Activated naive CD4-positive, alpha-beta T cell (primary cell): Measurements from ENCODE around the gene SRGAP1.

Source experiments
- DNase-seq, 4 experiments: peaks; one replicate each; lab custom pipeline; 2025; lab: John Stamatoyannopoulos, UW

SRGAP1 gene

DNA sequence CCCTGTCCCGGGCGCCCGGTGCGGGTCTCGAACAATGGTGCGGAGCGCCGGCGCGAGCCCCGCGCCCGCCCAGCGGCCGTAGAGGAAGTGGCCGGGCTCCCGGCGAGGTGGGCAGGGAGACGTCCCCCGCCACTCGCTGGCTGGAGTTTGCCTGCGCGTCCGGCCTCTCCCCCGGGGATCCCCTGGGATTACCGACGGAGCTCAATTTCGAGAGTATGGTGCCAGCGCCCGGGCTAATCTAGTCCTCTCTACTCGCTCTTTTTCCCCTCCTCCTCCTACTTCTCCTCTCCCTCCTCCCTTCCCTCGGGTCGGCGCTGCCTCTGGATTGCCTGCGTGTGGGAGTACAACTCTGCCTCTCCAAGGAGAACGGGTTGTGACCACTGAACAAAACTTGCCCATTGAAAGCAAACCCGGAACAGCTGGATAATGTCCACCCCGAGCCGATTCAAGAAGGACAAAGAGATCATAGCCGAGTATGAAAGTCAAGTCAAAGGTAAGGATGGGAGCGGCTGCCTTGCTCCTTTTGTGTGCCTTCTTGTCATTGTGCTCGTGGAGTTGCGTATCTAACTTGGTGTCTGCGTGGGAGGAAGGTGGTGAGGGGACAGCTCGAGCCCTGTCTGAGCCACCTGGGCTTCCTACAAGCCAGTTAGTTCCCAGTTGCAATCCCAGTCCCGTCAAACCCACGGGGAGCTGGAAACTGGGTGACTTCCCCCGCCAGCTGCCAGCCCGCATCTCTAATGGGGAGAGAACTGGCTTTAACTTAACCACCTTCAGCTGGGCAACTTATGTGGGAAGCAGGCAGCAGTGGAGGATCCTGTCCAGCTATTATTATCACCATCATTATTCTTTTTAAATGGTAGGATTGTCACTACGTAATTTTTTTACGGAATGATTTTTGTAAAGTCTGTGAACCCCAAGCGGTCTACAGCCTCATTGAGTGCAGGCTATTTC is at the start of gene SRGAP1:
Gene SRGAP1, plus strand, starts transcription at position 310 of the 951 bp plus-strand sequence. Its CDS starts 117 bp downstream, at position 427.
- DNase-seq = no peak

DNA sequence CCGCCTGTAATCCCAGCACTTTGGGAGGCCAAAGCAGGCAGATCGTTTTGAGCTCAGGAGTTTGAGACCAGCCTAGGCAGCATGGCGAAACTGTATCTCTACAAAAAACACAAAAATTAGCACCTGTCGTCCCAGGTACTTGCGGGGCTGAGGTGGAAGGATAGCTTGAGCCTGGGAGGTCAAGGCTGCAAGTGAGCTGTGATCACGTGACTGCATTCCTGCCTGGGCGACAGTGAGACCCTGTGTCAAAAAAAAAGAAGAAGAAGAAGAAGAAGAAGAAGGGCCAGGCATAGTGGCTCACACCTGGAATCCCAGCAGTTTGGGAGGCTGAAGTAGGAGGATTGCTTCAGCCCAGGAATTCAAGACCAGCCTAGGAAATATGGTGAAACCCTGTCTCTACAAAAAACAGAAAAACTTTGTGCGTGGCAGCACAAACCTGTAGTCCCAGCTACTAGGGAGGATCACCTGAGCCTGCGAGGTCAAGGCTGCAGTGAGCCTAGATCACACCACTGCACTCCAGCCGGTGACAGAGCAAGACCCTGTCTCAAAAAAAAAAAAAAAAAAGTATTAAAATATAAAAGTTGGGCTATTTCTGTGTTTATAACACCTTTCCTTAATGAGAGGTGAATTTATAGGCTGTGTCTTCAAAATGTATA is 49.3 kb upstream of the SRGAP1 start:
- DNase-seq = no peak

DNA sequence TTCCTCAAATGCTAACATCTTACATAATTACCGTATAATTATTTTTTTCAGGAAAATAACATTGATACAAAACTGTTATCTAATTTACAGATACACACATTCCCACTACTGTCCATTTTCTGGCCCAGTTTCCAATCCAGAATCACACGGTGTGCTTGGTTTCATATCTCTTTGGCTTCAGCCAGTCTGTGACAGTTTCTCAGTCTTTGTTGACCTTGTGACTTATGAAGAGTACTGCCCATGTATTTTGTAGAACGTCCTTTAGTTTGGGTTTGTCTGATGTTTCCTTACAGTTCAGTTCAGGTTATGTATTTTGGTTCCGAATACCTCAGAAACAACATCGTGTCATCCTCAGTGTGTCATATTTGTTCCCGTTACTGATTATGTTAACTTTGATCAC is 48.6 kb upstream of the SRGAP1 start:
- DNase-seq = no peak

DNA sequence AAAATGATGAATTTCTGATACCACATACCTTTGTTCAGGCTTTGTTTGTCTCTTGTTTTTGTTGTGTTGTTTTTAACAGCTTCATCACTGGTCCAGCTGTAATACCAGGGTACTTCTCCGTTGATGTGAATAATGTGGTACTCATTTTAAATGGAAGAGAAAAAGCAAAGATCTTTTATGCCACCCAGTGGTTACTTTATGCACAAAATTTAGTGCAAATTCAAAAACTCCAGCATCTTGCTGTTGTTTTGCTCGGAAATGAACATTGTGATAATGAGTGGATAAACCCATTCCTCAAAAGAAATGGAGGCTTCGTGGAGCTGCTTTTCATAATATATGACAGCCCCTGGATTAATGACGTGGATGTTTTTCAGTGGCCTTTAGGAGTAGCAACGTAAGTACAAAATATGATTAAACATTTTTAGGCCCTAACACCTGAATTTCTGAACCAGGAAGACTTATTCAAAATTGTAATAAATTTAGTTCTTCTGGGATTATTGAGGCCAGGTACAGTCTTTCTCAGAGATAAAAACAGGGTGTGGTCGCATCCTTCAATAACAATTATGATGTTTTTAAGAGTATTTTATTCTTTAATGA is 42.4 kb upstream of the SRGAP1 start:
- DNase-seq = no peak

DNA sequence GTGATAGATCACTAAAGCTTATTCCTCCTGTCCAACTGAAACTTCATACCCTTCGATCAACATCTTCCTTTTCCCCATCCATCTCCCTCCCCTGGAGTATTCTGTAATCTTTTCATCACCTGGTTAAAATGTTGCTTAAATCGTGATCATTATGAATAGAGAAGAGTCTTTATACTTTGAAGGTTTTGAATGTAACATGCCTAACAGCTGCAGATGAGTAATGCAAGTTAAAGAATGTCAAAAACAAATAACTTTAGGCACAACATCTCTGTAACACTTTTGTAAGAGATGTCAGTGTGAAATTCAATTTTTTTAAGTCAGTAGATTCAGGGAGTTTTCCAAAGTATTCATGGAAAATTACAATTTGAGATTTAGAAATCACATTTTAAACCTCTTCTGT is 39.8 kb upstream of the SRGAP1 start:
- DNase-seq = no peak

DNA sequence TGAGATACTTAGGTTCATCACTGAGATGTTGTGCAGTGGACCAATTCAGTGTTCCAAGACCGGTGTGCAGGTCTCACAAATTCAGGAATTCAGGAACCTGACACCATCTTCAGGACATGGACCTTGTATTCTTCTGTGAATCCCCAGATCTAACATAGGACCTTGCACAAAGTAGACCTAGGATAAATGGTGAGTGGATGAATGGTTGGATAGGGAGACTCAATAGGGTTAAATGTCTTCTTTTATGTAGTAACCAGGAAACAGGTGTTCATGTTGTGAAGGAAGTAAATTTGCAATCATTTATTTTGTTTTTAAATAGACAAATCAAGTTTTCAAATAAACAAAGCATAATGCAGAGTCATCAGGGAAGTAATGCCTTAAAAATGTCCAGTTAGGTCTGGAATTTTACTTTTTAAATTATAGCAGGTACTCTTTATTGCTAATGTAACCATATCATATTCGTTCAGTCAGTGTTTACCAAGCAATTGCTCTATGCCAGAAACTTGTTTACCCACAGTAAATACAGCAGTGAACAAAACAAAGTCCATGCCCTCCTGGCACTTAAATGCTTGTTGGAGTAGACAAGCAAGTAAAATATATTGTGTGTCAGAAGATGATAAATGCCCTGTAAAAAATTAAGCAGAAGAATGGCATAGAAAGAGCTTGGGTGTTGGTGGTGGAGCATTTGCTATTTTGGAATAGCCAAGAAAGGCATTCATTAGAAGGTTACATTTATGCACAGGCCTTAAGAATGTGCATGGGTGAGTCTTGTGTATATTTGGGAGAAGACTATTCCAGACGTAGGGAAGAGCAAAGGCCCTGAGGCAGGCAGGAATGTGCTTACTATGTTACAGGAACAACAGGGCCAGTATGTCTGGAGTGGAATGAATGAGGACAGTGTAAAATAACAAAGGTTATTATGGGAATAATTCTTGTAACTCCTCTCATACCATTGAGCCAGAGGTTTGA is 38.5 kb upstream of the SRGAP1 start:
- no peak for DNase-seq

DNA sequence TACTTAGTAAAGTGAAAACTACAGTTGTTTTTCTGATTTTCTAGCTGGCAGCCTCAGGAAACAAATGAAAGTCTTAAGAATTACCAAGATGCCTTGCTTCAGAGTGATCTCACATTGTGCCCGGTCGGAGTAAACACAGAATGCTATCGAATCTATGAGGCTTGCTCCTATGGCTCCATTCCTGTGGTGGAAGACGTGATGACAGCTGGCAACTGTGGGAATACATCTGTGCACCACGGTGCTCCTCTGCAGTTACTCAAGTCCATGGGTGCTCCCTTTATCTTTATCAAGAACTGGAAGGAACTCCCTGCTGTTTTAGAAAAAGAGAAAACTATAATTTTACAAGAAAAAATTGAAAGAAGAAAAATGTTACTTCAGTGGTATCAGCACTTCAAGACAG is 35.9 kb upstream of the SRGAP1 start:
- no peak for DNase-seq

DNA sequence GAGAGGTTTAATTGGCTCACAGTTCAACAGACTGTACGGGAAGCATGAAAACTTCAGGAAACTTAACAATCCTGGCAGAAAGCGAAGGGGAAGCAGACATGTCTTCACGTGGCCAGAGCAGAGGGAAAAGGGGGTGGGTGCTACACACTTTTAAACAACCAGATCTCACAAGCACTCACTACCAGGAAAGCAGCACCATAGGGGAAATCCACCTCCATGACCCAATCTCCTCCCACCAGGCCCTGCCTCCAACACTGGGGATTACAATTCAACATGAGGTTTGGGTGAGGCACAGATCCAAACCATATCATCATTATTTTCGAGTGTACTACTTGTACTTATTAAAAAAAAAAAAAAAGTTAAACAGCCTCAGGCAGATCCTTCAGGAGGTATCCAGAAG is 34.9 kb upstream of the SRGAP1 start:
- no peak for DNase-seq

DNA sequence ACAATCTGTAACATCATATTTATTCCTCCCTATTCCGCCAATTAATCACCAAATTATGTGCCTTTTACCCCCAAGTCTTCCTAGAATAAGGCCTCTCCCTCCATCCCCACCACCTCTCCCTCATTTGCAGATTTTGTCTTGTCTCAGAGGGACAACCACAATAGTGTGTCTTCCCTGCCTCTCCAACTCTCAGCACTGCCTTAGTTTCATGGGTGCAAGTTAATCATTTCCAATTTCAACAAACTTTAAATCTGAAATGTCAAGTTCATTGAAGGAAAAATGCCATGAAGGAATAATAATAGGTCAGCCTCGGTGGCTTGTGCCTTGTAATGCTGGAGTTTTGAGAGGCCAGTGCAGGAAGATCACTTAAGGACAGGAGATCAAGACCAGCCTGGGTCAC is 33.2 kb upstream of the SRGAP1 start:
- no peak for DNase-seq

DNA sequence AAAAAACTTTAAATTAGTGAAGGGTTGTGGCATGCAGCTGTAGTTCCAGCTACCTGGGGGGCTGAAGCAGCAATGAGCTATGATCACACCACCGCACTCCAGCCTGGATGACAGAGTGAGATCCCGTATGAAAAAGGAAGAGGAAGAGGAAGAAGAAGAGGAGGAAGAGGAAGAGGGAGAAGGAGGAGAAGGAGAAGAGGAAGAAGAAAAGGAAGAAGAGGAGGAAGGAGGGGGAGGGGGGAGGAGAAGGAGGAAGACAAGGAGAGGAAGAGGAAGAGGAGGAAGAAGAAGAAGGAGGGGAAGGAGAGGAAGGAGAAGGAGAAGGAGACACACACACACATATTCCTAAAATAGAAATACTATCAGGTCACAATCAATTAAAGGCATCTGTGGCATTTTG is 32.7 kb upstream of the SRGAP1 start:
- no peak for DNase-seq

DNA sequence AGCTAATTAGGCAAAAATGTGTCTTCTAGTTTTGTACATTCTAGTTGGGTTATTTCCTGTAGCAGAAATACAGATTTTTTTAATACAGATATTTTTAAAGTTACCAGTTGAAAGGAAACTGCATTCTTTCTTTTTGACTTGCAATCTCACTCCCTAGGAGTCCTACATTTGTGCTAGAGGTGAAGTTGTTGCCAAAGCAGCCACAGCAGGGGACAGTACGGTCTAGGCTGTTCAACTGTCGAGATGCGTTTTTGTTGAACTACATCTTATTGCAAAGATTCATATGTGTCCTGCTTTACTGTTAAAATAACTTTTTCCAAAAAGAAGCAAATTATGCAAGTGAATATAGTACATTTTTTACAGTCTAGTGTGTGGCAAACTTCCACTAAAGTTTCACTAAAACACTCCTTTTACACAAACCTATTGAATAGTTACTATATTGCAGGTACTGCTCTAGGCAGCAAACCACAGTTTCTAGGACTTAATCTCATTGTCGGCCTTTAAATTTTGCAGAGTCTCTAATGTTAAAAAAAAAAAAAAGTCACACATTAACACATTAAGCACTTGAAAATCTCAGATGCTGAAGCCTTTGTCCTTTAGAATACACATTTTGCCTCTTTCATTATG is 30.2 kb upstream of the SRGAP1 start:
- no peak for DNase-seq

DNA sequence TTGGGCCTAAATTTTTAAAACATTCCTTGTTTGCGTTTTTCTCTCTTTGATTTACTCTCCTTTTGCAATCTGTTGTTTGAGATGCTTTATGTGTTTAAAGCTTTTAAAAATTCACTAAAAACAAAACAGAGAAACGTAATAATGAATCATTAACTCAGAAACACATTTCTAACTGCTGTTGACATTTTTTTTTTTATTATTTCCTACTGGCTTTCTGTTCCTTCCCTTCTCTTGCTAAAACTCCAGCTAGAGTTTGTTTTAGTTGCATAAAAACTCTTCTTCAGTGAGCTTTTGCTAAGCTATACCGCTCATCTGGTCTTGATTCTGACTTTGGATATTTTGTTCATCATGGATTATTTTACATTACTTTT is 29.0 kb upstream of the SRGAP1 start:
- DNase-seq = no peak

DNA sequence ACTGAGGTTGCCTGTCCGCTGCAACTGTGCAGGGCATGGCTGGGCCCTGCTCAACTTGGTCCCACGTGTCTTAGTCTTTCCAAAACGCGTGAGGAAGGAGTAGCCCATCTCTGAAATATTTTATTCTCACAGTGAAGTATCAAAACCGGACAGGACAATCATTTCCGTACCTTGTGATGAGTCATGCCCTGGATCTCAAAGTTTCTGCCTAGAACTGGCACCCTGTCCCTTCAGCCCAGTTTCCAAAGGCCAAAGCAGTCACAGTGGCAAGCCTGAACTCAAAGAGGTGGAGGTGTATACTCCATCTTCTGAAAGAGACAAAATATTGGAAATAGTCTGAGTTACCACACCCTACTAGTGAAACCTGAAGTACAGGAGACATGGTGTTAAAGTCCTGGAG is 28.5 kb upstream of the SRGAP1 start:
- no peak for DNase-seq

DNA sequence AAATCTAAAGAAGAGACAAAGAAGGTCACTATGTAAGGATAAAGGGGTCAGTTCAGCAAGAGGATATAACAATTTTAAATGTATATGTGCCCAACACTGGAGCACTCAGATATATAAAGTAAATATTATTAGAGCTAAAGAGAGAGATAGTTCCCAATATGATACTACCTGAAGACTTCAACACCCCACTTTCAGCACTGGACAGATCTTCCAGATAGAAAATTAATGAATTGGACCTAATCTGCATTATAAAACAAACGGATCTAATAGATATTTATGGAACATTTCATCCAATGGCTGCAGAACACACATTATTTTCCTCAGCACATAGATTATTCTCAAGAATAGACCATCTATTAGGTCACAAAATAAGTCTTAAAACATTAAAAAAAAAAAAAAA is 24.1 kb upstream of the SRGAP1 start:
- no peak for DNase-seq

DNA sequence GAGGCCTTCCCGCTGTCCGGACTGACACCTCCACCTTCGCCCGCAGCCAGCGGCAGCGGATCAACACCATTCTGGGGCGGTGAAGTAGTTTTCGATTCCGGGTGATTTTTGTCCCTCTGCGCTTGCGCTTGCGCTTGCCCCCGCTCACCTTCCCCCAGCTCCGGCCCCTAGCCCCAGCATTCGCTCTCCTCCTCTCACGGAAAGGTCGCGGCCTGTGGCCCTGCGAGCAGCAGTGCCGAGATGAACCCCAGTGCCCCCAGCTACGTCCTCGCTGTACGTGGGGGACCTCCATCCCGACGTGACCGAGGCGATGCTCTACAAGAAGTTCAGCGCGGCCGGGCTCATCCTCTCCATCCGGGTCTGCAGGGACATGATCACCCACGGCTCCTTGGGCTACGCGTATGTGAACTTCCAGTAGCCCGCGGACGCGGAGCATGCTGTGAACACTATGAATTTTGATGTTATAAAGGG is 22.7 kb upstream of the SRGAP1 start:
- no peak for DNase-seq

DNA sequence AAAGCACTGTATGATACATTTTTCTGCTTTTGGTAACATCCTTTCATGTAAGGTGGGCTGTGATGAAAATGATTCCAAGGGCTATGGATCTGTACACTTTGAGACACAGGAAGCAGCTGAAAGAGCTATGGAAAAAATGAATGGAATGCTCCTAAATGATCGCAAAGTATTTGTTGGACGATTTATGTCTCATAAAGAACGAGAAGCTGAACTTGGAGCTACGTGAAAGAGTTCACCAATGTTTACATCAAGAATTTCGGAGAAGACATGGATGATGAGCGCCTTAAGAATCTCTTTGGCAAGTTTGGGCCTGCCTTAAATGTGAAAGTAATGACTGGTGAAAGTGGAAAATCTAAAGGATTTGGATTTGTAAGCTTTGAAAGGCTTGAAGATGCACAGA is 22.1 kb upstream of the SRGAP1 start:
- DNase-seq = no peak

DNA sequence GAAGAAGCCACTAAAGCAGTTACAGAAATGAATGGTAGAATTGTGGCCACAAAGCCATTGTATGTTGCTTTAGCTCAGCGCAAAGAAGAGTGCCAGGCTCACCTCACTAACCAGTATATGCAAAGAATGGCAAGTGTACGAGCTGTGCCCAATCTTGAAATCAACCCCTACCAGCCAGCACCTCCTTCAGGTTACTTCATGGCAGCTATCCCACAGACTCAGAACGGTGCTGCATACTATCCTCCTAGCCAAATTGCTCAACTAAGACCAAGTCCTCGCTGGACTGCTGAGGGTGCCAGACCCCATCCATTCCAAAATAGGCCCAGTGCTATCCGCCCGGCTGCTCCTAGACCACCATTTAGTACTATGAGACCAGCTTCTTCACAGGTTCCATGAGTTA is 21.5 kb upstream of the SRGAP1 start:
- no peak for DNase-seq

DNA sequence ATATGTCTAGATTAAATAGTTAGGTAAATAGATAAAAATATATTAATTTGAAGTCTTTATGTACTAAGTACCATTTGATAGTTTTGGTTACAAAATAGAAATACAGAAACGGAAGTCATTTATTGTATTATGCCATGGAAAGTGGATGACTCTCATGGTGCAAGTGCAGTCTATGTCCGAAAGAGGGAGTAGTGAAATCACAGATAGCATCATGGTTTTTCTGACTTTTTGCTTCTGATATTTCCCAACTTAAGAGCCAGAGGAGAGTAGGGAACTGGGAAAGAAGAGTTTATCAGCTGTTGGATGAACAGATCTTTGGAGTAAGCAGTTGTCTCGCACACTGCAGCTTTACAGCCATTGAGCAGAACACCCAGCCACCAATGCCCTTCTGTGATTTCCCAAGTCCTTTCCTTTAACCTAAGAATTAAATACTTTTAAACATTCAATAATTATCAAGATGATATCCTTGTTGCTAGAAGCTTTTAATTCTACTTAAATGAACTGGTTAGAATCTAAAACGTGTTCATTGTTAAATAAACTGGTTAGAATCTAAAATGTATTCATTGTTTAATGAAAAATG is 18.4 kb upstream of the SRGAP1 start:
- DNase-seq = no peak

DNA sequence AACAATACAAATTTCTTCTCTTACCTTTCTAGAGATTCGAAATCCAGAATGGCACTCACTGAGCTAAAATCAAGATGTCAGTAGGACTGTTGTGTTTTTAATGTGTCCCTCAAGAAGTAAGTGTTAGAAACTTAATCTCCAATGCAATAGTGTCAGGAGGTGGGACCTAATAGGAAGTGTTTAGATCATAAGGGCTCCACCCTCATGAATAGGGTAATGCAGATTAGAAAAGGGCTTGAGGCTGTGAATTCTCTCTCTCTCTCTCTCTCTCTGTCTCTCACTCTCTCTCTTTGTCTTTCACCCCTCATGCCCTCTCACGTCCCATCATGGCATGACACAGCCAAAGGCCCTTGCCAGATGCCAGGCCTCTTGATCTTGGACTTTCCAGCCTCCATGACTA is 15.6 kb upstream of the SRGAP1 start:
- DNase-seq = no peak

DNA sequence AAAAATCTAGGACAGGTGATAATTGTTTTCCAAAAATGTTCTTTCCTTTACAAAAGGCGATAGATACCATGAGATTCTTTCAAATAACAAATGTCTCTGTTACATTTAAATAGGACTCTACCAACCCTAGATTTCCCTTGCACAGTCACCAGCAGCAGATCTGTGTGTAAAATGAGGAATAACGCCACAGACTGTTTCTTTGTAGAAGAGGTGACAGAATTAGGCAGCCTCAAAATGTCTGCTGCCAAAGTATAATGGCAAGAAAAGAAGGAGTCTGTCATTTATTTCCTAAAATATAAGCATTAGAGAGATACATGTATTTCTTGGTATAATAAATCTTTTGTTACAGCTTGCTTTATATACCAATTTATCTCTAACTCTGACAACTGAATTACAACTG is 8.5 kb upstream of the SRGAP1 start:
- DNase-seq = no peak

DNA sequence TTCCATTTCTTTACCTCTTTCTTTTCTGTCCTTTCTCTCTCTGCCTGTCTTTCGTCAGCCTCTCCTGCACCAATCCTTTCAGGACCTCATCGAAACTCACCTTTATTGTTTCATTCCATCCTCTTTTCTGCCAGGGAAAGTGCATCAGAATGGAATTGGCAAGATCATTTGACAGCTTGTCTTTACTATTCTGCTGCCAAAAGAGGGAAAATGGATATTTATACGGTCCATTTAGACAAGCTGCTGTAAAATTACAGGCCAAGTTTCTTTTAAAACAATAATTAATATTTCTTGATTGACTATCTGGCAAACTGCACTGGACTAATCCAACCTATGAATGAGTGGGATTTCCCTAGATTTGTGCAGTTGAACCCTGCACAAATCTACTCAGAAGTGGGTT is 7.6 kb upstream of the SRGAP1 start:
- DNase-seq = no peak
